ENCODE data around the gene SRRM5.

The SRRM5 gene

DNA sequence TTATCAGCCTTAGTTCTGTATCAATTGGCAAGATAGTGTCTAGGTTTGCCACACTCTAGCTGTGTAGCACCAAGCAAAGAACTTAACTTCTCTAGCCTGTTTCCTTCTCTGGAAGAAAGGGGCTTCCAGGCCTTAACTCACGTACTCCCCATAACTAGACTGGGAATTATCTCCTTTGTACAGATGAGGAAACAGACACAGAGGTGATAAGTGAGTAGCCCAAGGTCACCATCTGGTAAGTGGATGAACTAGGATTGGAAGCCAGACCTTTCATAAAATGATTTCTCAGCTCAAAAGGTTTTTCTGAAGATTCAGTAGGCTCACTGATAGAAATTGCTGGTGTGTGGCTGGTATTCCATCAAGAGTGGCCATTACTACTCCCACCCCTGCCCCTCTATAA, 4.4 kb downstream of the SRRM5 start:
- Histone ChIP-seq H3K9me3 (ENCODE audit: insufficient read depth, low read length) (no peaks in the 10 kb centered on the region), H3K9ac (ENCODE audit: low read length) (no peak overlapping the region), H4K20me1 (ENCODE audit: low read depth, low read length) (no peaks in the 10 kb centered on the region), H3K4me2 (ENCODE audit: low read depth, low read length, poor library complexity, severe bottlenecking) (no peak overlapping the region), H3K27ac (ENCODE audit: low read depth, low read length) (0 out of 2 replicates have a peak overlapping the region, but pooled peaks have one; percentile 2), H3K9me2 (replicated peaks; ENCODE audit: insufficient read depth, low read length) (no peaks in the 10 kb centered on the region), H2AFZ (ENCODE audit: low read depth, low read length, severe bottlenecking) (no peak overlapping the region), H3K27me3 (ENCODE audit: low read length) (no peaks in the 10 kb centered on the region), H3K79me2 (ENCODE audit: insufficient read depth, low read length) (peaks cover 44% of the 10 kb centered on the region), H3K4me3 (ENCODE audit: insufficient read depth, low read length, poor library complexity, severe bottlenecking) (no peak overlapping the region), H3K36me3 (ENCODE audit: low read length) (no peaks in the 10 kb centered on the region), H3F3A (ENCODE audit: insufficient read depth) (peaks cover 10% of the 10 kb centered on the region; the same call in 1 of the 2 replicates)
- TF ChIP-seq, protein P1, sequence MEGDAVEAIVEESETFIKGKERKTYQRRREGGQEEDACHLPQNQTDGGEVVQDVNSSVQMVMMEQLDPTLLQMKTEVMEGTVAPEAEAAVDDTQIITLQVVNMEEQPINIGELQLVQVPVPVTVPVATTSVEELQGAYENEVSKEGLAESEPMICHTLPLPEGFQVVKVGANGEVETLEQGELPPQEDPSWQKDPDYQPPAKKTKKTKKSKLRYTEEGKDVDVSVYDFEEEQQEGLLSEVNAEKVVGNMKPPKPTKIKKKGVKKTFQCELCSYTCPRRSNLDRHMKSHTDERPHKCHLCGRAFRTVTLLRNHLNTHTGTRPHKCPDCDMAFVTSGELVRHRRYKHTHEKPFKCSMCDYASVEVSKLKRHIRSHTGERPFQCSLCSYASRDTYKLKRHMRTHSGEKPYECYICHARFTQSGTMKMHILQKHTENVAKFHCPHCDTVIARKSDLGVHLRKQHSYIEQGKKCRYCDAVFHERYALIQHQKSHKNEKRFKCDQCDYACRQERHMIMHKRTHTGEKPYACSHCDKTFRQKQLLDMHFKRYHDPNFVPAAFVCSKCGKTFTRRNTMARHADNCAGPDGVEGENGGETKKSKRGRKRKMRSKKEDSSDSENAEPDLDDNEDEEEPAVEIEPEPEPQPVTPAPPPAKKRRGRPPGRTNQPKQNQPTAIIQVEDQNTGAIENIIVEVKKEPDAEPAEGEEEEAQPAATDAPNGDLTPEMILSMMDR (IDR thresholded peaks at IDR 0.05; ENCODE audit: insufficient read depth, low read length, poor library complexity, severe bottlenecking), result no peak
- no peak for TF ChIP-seq EZH2phosphoT487 (conservative IDR thresholded peaks at IDR 0.05; ENCODE audit: low read length)

DNA sequence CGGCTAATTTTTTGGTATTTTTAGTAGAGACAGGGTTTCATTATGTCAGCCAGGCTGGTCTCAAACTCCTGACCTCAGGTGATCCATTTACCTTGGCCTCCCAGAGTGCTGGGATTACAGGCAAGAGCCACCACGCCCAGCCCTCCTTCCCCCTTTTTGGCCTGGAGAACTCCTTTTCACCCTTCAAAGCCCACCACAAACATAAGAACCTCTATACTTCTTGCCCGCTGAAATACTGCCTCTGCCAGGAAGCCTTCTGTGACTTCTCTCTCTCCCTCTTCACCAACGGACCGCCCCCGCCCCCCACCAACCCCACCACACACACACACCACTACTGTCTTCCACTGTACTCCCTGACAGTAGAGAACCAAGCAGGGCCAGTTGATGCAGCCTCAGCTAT, 5.1 kb downstream of the SRRM5 start:
- no peak overlapping the region for H3K9ac ChIP-seq (ENCODE audit: low read length)
- no peak overlapping the region for H3K27ac ChIP-seq (ENCODE audit: low read depth, low read length)
- no peak for TF ChIP-seq EZH2phosphoT487 (conservative IDR thresholded peaks at IDR 0.05; ENCODE audit: low read length)
- TF ChIP-seq, protein P1 (IDR thresholded peaks at IDR 0.05; ENCODE audit: insufficient read depth, low read length, poor library complexity, severe bottlenecking), result no peak
- H3K9me3 ChIP-seq (ENCODE audit: insufficient read depth, low read length), result no peaks in the 10 kb centered on the region
- no peak overlapping the region for H3K4me2 ChIP-seq (ENCODE audit: low read depth, low read length, poor library complexity, severe bottlenecking)
- no peaks in the 10 kb centered on the region for H3K9me2 ChIP-seq (replicated peaks; ENCODE audit: insufficient read depth, low read length)
- H2AFZ ChIP-seq (ENCODE audit: low read depth, low read length, severe bottlenecking), result no peak overlapping the region
- H3F3A ChIP-seq (ENCODE audit: insufficient read depth), result peaks cover 17% of the 10 kb centered on the region; the same call in 1 of the 2 replicates
- H3K27me3 ChIP-seq (ENCODE audit: low read length), result no peaks in the 10 kb centered on the region
- no peaks in the 10 kb centered on the region for H3K36me3 ChIP-seq (ENCODE audit: low read length)
- no peaks in the 10 kb centered on the region for H4K20me1 ChIP-seq (ENCODE audit: low read depth, low read length)
- H3K4me3 ChIP-seq (ENCODE audit: insufficient read depth, low read length, poor library complexity, severe bottlenecking), result no peak overlapping the region
- peaks cover 40% of the 10 kb centered on the region for H3K79me2 ChIP-seq (ENCODE audit: insufficient read depth, low read length)

GRCh38 chr19:43618921-43619261, 7.0 kb downstream of the SRRM5 start:
- Histone ChIP-seq H3K9ac (ENCODE audit: low read length) (peak overlapping the region; percentile 75), H3K4me3 (ENCODE audit: insufficient read depth, low read length, poor library complexity, severe bottlenecking) (peak overlapping the region; percentile 65), H3F3A (ENCODE audit: insufficient read depth) (peaks cover 17% of the 10 kb centered on the region; the same call in 1 of the 2 replicates), H3K36me3 (ENCODE audit: low read length) (no peaks in the 10 kb centered on the region), H3K9me3 (ENCODE audit: insufficient read depth, low read length) (no peaks in the 10 kb centered on the region), H3K79me2 (ENCODE audit: insufficient read depth, low read length) (peaks cover 37% of the 10 kb centered on the region), H3K4me2 (ENCODE audit: low read depth, low read length, poor library complexity, severe bottlenecking) (peak overlapping the region; percentile 78), H2AFZ (ENCODE audit: low read depth, low read length, severe bottlenecking) (peak overlapping the region; percentile 83), H3K27me3 (ENCODE audit: low read length) (no peaks in the 10 kb centered on the region), H3K27ac (ENCODE audit: low read depth, low read length) (peak overlapping the region; percentile 69), H3K9me2 (replicated peaks; ENCODE audit: insufficient read depth, low read length) (no peaks in the 10 kb centered on the region), H4K20me1 (ENCODE audit: low read depth, low read length) (no peaks in the 10 kb centered on the region)
- TF ChIP-seq EZH2phosphoT487 (conservative IDR thresholded peaks at IDR 0.05; ENCODE audit: low read length), result no peak
- TF ChIP-seq, protein P1 (IDR thresholded peaks at IDR 0.05; ENCODE audit: insufficient read depth, low read length, poor library complexity, severe bottlenecking), result no peak

All from SU-DHL-6 (cell line).